PC-3 (cell line): ENCODE results near the gene EHD4. TPM values are rescaled to one million over a fixed set of nuclear protein-coding genes. Genes with fewer than 3 reads are reported as not detected.
A peak's percentile ranks its signal among the peaks of the same experiment; 100 is the strongest.

Experiments
- ATAC-seq: fragments of 200-7000 bp; cut with Tn5 transposase; 2 replicates; pipeline ENCODE4 v1.9.1; 2020; ENCODE audit warnings: mild to moderate bottlenecking, moderate library complexity
- BruUV-seq: library from RNA; stranded (reverse); fragments of 400-500 nt; replicated peaks from 2 replicates; lab custom pipeline; 2021; lab: Mats Ljungman, UMichigan
- CTCF ChIA-PET: fragments of 300-600 bp; sonication (Branson Sonifier 250); formaldehyde crosslinking; loops from one replicate; lab custom pipeline; 2022; ENCODE audit warnings: antibody characterized with exemption; lab: Charles Lee
- POLR2A ChIA-PET: fragments of 300-600 bp; sonication (Branson Sonifier 250); formaldehyde crosslinking; loops from one replicate; lab custom pipeline; 2022; ENCODE audit warnings: antibody characterized with exemption; ENCODE audit not compliant: unreplicated experiment; lab: Charles Lee
- DNase-seq: peaks from one replicate; pipeline ENCODE4 v3.0.0-alpha.2; 2015
- H2AFZ ChIP-seq: fragments of 300-600 bp; sonication (generic); 2 replicates; pipeline ENCODE4 v1.6.0; 2016; ENCODE audit warnings: antibody characterized with exemption, low read length
- H3F3A ChIP-seq: fragments of 300-600 bp; sonication (generic); one replicate; pipeline ENCODE4 v1.6.0; 2017; ENCODE audit warnings: antibody characterized with exemption, low read length, control low read depth, mild to moderate bottlenecking; ENCODE audit not compliant: unreplicated experiment
- H3K27ac ChIP-seq: fragments of 300-600 bp; sonication (generic); 2 replicates; pipeline ENCODE4 v1.5.1; 2016; ENCODE audit warnings: mild to moderate bottlenecking, low read length
- H3K27me3 ChIP-seq: fragments of 300-600 bp; sonication (generic); 2 replicates; pipeline ENCODE4 v1.6.1; 2016; ENCODE audit warnings: low read length, mixed read lengths
- H3K36me3 ChIP-seq: fragments of 300-600 bp; sonication (generic); 2 replicates; pipeline ENCODE4 v1.6.1; 2016; ENCODE audit warnings: low read depth, mixed run types, low read length, mixed read lengths
- H3K4me1 ChIP-seq: fragments of 300-600 bp; sonication (generic); 2 replicates; pipeline ENCODE4 v1.5.1; 2016; ENCODE audit warnings: low read length; ENCODE audit not compliant: insufficient read depth
- H3K4me2 ChIP-seq: fragments of 300-600 bp; sonication (generic); 2 replicates; pipeline ENCODE4 v1.6.0; 2016; ENCODE audit warnings: low read length
- H3K4me3 ChIP-seq: fragments of 300-600 bp; sonication (generic); 2 replicates; pipeline ENCODE4 v1.5.1; 2016; ENCODE audit warnings: mild to moderate bottlenecking, low read length, mixed read lengths
- H3K79me2 ChIP-seq: fragments of 300-600 bp; sonication (generic); 2 replicates; pipeline ENCODE4 v1.6.1; 2017; ENCODE audit warnings: low read length, mixed read lengths
- H3K9ac ChIP-seq: fragments of 300-600 bp; sonication (generic); 2 replicates; pipeline ENCODE4 v1.6.0; 2016; ENCODE audit warnings: mild to moderate bottlenecking, low read length
- H3K9me2 ChIP-seq: fragments of 300-600 bp; sonication (generic); replicated peaks from 2 replicates; pipeline ENCODE4 v1.6.1; 2016; ENCODE audit warnings: mixed run types, low read length, mixed read lengths
- H3K9me3 ChIP-seq: fragments of 300-600 bp; sonication (generic); 2 replicates; pipeline ENCODE4 v1.6.1; 2016; ENCODE audit warnings: low read length, mixed read lengths
- H4K20me1 ChIP-seq: fragments of 300-600 bp; sonication (generic); 2 replicates; pipeline ENCODE4 v1.6.1; 2016; ENCODE audit warnings: low read length, mixed read lengths
- EZH2 ChIP-seq: fragments of 300-600 bp; sonication (generic); IDR thresholded peaks from one replicate; pipeline ENCODE4 v1.6.1; 2017; ENCODE audit warnings: antibody characterized with exemption, mild to moderate bottlenecking, low read length; ENCODE audit not compliant: unreplicated experiment
- EZH2phosphoT487 ChIP-seq: fragments of 300-600 bp; sonication (generic); IDR thresholded peaks from 2 replicates; pipeline ENCODE4 v1.6.1; 2018; ENCODE audit warnings: mild to moderate bottlenecking, antibody characterized with exemption, low read length, borderline replicate concordance
- intact Hi-C: fragments of 100-400 bp; cut with micrococcal nuclease; formaldehyde crosslinking; loops from 2 replicates; pipeline ENCODE4 v1.9.0; 2023
- total RNA-seq: library from RNA; depleted of rRNA; stranded (reverse); fragments of >200 nt; gene quantifications from 2 replicates; pipeline ENCODE4 v1.2.3, GENCODE V29; 2014
- TF ChIP-seq, protein P1 (sequence below): fragments of 300-600 bp; sonication (generic); conservative IDR thresholded peaks from 2 replicates; pipeline ENCODE4 v1.5.1; 2017; ENCODE audit warnings: antibody characterized with exemption, low read depth, mild to moderate bottlenecking, low read length

The EHD4 gene
- total RNA-seq, 1 experiment from 2014 or later = 57.8 TPM

DNA sequence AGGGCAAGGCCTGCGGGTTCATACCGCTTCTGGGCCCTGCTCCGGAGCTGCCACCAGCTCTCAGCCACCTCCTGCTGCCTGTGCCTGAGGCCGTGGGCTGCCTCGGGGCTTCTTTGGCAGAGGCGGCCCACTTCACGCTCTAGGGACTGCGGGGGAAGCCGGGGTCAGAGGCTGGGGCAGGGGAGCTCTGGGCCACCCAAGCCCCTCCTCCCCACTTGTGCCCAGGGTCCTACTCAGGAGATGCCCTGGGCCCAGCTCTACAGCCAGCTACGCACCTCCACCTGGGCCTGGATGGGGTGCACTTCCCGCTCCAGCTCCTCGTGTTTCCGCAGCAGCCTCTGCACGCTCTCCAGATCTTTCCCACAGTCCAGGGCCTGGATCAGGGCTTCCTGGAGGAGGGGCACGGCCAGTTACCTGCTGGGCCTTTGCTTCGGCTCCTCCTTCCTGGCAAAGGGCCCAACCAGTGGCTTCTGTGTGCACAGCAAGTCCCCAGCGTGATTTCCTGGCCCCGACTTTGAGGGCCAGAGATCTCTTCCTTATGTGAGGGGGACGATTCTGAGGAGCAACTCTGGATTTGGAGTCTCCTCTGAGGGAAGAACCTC lies 109.7 kb downstream of the EHD4 start:
- CTCF ChIA-PET = no interaction called here
- no peaks in the 10 kb centered on the region for H3K9me2 ChIP-seq
- no peaks in the 10 kb centered on the region for H3F3A ChIP-seq
- DNase-seq (peak; percentile 9), ATAC-seq (no peak)
- intact Hi-C loops = no loop called here
- no peaks in the 10 kb centered on the region for H3K27me3 ChIP-seq
- no peak overlapping the region for H3K4me3 ChIP-seq
- H3K79me2 ChIP-seq = no peaks in the 10 kb centered on the region
- H3K4me1 ChIP-seq = peaks cover 10% of the 10 kb centered on the region; the same call in 1 of the 2 replicates
- no peak overlapping the region for H3K4me2 ChIP-seq
- H3K27ac ChIP-seq = no peak overlapping the region
- H2AFZ ChIP-seq = no peak overlapping the region
- H3K9ac ChIP-seq = no peak overlapping the region
- TF ChIP-seq EZH2phosphoT487 (no peak), EZH2 (no peak)
- TF ChIP-seq, protein P1, sequence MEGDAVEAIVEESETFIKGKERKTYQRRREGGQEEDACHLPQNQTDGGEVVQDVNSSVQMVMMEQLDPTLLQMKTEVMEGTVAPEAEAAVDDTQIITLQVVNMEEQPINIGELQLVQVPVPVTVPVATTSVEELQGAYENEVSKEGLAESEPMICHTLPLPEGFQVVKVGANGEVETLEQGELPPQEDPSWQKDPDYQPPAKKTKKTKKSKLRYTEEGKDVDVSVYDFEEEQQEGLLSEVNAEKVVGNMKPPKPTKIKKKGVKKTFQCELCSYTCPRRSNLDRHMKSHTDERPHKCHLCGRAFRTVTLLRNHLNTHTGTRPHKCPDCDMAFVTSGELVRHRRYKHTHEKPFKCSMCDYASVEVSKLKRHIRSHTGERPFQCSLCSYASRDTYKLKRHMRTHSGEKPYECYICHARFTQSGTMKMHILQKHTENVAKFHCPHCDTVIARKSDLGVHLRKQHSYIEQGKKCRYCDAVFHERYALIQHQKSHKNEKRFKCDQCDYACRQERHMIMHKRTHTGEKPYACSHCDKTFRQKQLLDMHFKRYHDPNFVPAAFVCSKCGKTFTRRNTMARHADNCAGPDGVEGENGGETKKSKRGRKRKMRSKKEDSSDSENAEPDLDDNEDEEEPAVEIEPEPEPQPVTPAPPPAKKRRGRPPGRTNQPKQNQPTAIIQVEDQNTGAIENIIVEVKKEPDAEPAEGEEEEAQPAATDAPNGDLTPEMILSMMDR = no peak
- BruUV-seq = no TSS peak
- H3K36me3 ChIP-seq = no peaks in the 10 kb centered on the region
- POLR2A ChIA-PET = no interaction called here
- no peaks in the 10 kb centered on the region for H3K9me3 ChIP-seq
- H4K20me1 ChIP-seq = no peaks in the 10 kb centered on the region

DNA sequence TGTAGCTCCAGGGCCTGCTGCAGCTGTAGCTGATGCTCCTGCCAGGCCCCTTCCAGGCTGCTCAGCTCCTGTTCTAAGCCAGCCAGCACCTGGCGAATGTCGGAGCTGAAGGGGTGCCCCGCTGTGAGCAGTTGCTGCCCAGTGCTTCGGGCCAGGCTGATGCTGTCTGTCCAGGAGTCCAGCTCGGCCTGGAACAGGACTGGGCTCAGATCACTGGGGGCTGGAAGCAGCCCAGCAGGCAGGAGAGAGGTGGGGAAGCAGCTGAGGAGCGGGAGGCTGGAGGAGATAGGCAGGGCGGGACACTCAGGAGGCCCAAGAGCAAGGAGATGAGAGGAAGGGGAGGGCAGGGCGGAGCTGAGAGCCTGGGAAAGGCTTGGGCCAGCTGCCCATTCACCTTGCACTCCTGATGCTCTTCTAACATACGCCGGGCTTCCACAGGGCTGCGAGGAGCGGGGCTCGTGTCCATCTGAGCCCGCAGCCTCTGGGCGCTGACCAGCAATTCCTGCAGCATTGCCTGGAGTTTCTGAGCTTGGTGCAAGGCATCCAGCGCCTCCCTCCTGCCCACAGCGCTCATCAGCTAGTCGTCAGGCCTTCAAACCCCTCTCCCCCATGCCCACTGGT lies 110.5 kb downstream of the EHD4 start:
- Histone ChIP-seq H3K4me1 (peaks cover 10% of the 10 kb centered on the region; the same call in 1 of the 2 replicates), H2AFZ (no peak overlapping the region), H3K9me3 (no peaks in the 10 kb centered on the region), H3K36me3 (no peaks in the 10 kb centered on the region), H3K27ac (no peak overlapping the region), H3K27me3 (no peaks in the 10 kb centered on the region), H3K9ac (no peak overlapping the region), H3K9me2 (no peaks in the 10 kb centered on the region), H3F3A (no peaks in the 10 kb centered on the region), H4K20me1 (no peaks in the 10 kb centered on the region), H3K4me3 (no peak overlapping the region), H3K4me2 (no peak overlapping the region), H3K79me2 (no peaks in the 10 kb centered on the region)
- TF ChIP-seq, protein P1 = no peak
- TF ChIP-seq EZH2 (no peak), EZH2phosphoT487 (no peak)
- ChIA-PET CTCF (no interaction called here), POLR2A (no interaction called here)
- ATAC-seq (no peak; the same call in 1 of the 2 replicates), DNase-seq (no peak)
- no TSS peak for BruUV-seq
- intact Hi-C loops = no loop called here
